Endodermal cell (in vitro differentiated cells): Measurements from ENCODE around the gene VENTX. TPM values are rescaled to one million over a fixed set of nuclear protein-coding genes. Genes with fewer than 3 reads are reported as not detected.

Experiments used
- DNase-seq: peaks from one replicate; pipeline ENCODE4 v3.0.0-alpha.2; 2017
- H3K27ac ChIP-seq: 2 replicates; pipeline ENCODE4 v1.5.1; 2013; ENCODE audit warnings: mild to moderate bottlenecking, low read depth, low read length, moderate library complexity
- H3K27me3 ChIP-seq: 2 replicates; pipeline ENCODE4 v1.6.1; 2013; ENCODE audit warnings: mild to moderate bottlenecking, low read length, moderate library complexity; ENCODE audit not compliant: insufficient read depth, control insufficient read depth, poor library complexity, severe bottlenecking
- H3K36me3 ChIP-seq: 2 replicates; pipeline ENCODE4 v1.7.0; 2013; ENCODE audit warnings: mild to moderate bottlenecking, low read length, moderate library complexity; ENCODE audit not compliant: control insufficient read depth, insufficient read depth
- H3K4me1 ChIP-seq: one replicate; pipeline ENCODE4 v1.7.0; 2013; ENCODE audit warnings: low read length; ENCODE audit not compliant: control insufficient read depth, insufficient read depth
- H3K4me3 ChIP-seq: 2 replicates; pipeline ENCODE4 v1.5.1; 2013; ENCODE audit warnings: mild to moderate bottlenecking, low read length, moderate library complexity
- H3K9ac ChIP-seq: 2 replicates; pipeline ENCODE4 v1.6.1; 2013; ENCODE audit warnings: mild to moderate bottlenecking, low read length, moderate library complexity; ENCODE audit not compliant: poor library complexity, severe bottlenecking; ENCODE audit errors: extremely low read depth
- H3K9me3 ChIP-seq: 2 replicates; pipeline ENCODE4 v1.6.1; 2013; ENCODE audit warnings: mild to moderate bottlenecking, low read length, moderate library complexity; ENCODE audit not compliant: control insufficient read depth
- H3K27ac Mint-ChIP-seq: 2 replicates; pipeline ENCODE4 v1.8.0; 2020; ENCODE audit warnings: mixed read lengths
- H3K27me3 Mint-ChIP-seq: 2 replicates; pipeline ENCODE4 v1.8.0; 2021; ENCODE audit warnings: mild to moderate bottlenecking, mixed read lengths; ENCODE audit not compliant: insufficient read depth
- H3K36me3 Mint-ChIP-seq: 2 replicates; pipeline ENCODE4 v1.8.0; 2020; ENCODE audit warnings: low read depth, mixed read lengths
- H3K4me1 Mint-ChIP-seq: 2 replicates; pipeline ENCODE4 v1.8.0; 2020; ENCODE audit warnings: mixed read lengths
- H3K4me3 Mint-ChIP-seq: 2 replicates; pipeline ENCODE4 v1.8.0; 2020; ENCODE audit warnings: mild to moderate bottlenecking, moderate library complexity, mixed read lengths
- H3K9me3 Mint-ChIP-seq: 2 replicates; pipeline ENCODE4 v1.8.0; 2020; ENCODE audit warnings: mild to moderate bottlenecking, mixed read lengths
- WGBS, 2 experiments: methylation state at CpG; one replicate each; pipeline versions ENCODE4 v1.1.5 to v1.1.7; 2013; ENCODE audit warnings: missing lambda C conversion rate in 2 of 2, mixed read lengths in 1 of 2; ENCODE audit not compliant: insufficient coverage in 1 of 2, insufficient read length in 1 of 2; 5-methylcytosine and 5-hydroxymethylcytosine counted together
- total RNA-seq, 2 donors: library from RNA; stranded (reverse); fragmentation: NEBNext Ultra II Directional in 1 of 2; extraction: Animal tissue kit (Norgen Biotek cat#: 25700) in 1 of 2; gene quantifications; 2 replicates in 1 of 2; 3 replicates in 1 of 2; pipeline ENCODE4 v1.2.1, GENCODE V29; 2021
- TF ChIP-seq, protein P1 (sequence below): fragments of 200-600 bp; sonication (generic); conservative IDR thresholded peaks from 2 replicates; pipeline ENCODE4 v1.5.0; 2021; ENCODE audit warnings: antibody characterized with exemption, mild to moderate bottlenecking

Gene VENTX
- total RNA-seq, 2 donors from 2014 or later: 5.5 to 14.2 TPM

DNA sequence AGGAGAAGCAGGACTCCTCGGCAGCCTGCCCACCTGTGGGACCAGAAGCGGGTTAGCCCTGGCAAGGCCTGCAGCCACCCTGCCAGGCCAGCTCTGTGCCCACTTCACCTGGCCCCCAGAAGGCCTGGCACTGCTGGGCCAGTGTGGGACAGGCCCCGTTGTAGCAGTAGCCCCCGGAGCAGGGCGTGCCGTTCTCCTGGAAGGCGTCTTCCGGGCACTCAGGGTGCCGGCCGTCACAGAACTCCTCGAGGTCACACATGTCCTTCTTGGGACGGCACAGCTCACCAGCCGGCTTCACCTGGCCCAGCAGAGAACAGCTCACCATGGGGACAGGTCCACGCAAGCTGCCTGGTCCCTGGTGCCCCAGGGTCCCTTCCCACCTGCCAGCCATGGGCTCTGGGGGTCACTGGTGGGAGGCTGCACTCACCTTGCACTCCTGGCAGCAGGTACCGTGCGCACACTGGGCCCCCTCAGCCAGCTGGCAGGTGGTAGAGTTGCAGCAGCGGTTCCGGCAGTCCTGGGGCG is 33.2 kb downstream of the VENTX start:
- no peak overlapping the region for H3K9ac ChIP-seq
- H3K4me1 ChIP-seq: peaks cover 4% of the 10 kb centered on the region
- no peaks in the 10 kb centered on the region for H3K36me3 ChIP-seq
- H3K36me3 Mint-ChIP-seq: no peaks in the 10 kb centered on the region
- peaks cover 2% of the 10 kb centered on the region for H3K27me3 ChIP-seq
- WGBS, 2 experiments: 91 to 96% methylated on average over 15 to 19 of the region's 19 CpGs
- no peak overlapping the region for H3K4me3 Mint-ChIP-seq
- H3K27ac ChIP-seq: no peak overlapping the region
- H3K4me3 ChIP-seq: no peak overlapping the region
- peaks cover 1% of the 10 kb centered on the region for H3K27me3 Mint-ChIP-seq
- no peaks in the 10 kb centered on the region for H3K9me3 Mint-ChIP-seq
- no peaks in the 10 kb centered on the region for H3K4me1 Mint-ChIP-seq
- no peaks in the 10 kb centered on the region for H3K9me3 ChIP-seq
- no peak for DNase-seq
- TF ChIP-seq, protein P1, sequence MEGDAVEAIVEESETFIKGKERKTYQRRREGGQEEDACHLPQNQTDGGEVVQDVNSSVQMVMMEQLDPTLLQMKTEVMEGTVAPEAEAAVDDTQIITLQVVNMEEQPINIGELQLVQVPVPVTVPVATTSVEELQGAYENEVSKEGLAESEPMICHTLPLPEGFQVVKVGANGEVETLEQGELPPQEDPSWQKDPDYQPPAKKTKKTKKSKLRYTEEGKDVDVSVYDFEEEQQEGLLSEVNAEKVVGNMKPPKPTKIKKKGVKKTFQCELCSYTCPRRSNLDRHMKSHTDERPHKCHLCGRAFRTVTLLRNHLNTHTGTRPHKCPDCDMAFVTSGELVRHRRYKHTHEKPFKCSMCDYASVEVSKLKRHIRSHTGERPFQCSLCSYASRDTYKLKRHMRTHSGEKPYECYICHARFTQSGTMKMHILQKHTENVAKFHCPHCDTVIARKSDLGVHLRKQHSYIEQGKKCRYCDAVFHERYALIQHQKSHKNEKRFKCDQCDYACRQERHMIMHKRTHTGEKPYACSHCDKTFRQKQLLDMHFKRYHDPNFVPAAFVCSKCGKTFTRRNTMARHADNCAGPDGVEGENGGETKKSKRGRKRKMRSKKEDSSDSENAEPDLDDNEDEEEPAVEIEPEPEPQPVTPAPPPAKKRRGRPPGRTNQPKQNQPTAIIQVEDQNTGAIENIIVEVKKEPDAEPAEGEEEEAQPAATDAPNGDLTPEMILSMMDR: no peak
- H3K27ac Mint-ChIP-seq: no peak overlapping the region

DNA sequence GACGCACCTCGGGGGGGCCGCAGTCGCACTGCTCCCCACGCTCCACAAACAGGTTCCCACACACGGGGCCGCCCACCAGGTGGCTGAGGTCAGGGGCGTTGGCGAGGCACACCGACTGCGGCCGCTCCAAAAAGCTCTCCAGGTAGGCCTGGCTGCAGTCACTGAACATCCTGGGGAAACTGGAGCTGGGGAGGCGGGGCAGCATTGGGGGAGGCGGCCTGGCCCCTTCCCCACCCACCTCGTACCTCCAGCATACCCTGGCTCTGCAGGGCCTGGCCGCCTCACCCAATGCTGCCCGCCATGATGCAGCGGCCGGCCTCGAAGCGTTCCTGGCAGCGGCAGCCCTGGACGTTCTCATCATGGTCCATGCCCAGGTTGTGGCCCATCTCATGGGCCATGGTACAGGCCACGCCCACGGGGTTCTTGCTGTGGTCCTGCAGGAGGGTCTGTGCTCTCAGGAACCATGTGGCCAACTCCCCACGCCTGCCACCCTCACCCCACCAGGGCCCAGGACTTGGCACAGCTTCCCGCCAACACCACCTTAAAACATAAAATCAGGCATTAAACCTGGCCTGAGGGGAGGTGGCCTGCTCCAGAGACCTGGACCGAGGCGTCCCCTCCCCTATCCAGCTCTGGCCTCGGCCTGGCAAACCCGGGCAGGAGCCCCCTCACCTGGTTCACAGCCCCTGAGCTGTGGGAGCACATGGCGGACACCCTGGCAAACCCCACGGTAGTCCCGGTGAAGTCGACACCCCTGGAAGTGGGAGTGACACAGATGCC is 34.1 kb downstream of the VENTX start:
- Histone ChIP-seq H3K4me1 (peaks cover 4% of the 10 kb centered on the region), H3K36me3 (no peaks in the 10 kb centered on the region), H3K27ac (no peak overlapping the region), H3K27me3 (peaks cover 9% of the 10 kb centered on the region), H3K4me3 (no peak overlapping the region), H3K9ac (no peak overlapping the region), H3K9me3 (no peaks in the 10 kb centered on the region)
- no peaks in the 10 kb centered on the region for H3K9me3 Mint-ChIP-seq
- no peaks in the 10 kb centered on the region for H3K4me1 Mint-ChIP-seq
- no peaks in the 10 kb centered on the region for H3K36me3 Mint-ChIP-seq
- WGBS, 2 experiments: 67 to 80% methylated on average over 9 to 34 of the region's 35 CpGs
- H3K27me3 Mint-ChIP-seq: peaks cover 6% of the 10 kb centered on the region
- no peak for DNase-seq
- H3K4me3 Mint-ChIP-seq: no peak overlapping the region
- no peak overlapping the region for H3K27ac Mint-ChIP-seq
- TF ChIP-seq, protein P1: no peak

DNA sequence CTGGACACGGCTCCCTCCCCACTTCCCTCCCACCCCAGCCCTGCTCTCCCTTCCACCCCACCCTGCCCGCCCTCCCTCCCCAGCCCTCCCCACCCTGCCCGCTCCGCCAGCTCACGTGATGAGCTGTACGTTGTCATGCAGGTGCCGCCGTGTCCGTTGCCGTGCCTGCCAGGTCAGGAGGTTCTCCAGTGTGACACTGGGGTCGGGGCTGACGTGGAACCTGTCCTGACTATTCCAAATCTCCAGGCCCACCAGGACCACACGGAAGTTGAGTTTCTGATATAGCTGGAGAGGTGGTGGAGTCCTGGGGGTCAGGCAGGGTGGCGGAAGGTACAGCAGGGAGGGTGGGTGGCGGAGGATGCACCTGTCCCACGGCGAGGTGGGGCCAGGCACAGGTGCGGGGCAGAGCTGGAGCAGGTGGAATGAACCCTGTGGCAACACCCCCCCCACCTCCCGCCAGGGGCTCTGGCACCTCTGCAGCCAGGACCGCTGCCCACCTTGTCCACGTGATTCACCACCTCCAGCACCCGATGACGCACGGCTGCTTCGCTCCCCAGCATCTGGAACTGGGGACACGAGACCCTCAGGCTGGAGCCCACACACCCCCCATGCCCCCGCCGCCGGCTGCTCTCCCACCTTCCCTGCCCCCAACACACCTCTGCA is 34.8 kb downstream of the VENTX start:
- Mint-ChIP-seq H3K4me3 (no peak overlapping the region), H3K27me3 (peaks cover 6% of the 10 kb centered on the region), H3K9me3 (no peaks in the 10 kb centered on the region), H3K36me3 (no peaks in the 10 kb centered on the region), H3K4me1 (no peaks in the 10 kb centered on the region), H3K27ac (no peak overlapping the region)
- TF ChIP-seq, protein P1: no peak
- H3K27me3 ChIP-seq: peaks cover 9% of the 10 kb centered on the region
- DNase-seq: no peak
- 82% methylated on average over 28 of the region's 29 CpGs; no CpG with 5 or more reads in 1 of the 2 experiments for WGBS, 2 experiments
- H3K27ac ChIP-seq: no peak overlapping the region
- H3K4me3 ChIP-seq: no peak overlapping the region
- H3K9ac ChIP-seq: no peak overlapping the region
- H3K4me1 ChIP-seq: peaks cover 4% of the 10 kb centered on the region
- H3K9me3 ChIP-seq: no peaks in the 10 kb centered on the region
- H3K36me3 ChIP-seq: no peaks in the 10 kb centered on the region
